Dedifferentiated amniotic fluid mesenchymal stem cell (primary cell): ENCODE measurements around the gene ATP8A2.

Source experiments
- DNase-seq: peaks from one replicate; pipeline ENCODE4 v3.0.0-alpha.2; 2016; ENCODE audit errors: extremely low spot score

ATP8A2 gene

DNA sequence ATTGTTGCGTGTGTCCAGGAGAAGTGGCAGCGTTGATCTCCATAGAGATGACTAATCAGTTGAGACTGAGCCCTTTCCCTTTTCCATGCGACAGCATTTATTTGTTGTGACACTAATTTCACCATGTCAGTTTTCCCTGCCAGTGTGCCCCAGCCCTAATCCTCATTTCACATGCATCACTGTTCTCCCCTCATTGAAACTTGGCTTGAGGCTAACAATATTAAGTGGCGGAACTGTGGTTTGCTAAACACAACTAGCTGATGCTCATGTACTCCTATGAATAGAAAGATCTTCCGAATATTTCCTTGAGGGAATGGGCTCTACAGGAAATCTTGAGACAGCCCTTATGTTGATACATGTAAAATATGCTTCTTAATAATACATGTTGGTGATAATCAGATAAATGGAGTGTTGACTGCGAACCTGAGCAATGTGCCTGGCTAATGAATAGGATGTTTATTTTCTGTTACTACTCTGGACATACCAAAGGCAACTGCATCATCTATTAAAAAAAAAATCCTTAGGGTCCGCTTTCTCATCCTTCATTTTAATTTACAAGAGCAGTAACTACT lies 258.6 kb downstream of the ATP8A2 start:
- no peak for DNase-seq

DNA sequence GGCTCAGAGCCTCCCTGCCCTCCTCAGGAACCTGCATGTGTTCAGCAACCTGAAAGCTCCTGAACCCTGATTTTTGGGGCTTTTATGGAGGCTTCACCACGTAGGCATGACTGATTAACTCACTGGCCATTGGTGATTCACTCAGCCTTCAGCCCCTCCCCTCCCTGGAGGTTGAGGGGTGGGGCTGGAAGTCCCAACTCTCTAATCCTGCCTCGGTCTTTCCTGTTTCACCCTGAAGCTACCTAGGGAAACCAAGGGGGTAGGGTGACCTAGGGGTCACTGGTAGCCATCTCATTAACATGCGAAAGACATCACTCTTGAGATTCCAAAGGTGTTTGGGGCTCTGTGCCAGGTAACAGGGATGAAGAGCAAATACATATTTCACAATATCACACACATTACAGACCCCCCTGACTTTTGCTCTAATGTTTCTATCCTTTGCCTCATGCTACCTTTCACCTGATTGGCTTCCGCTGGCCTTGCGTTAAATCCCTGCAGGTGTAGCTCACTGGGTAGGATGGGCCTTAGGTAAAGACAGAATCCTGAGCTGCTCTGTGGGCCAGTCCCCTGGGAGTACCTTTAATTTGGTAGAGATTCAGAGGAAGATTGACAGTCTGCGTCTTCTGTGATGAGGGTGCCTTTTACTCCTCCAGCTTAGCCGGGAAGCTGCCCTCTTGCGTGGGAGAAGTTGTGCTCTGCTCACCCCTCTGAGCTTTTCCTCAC lies 260.6 kb downstream of the ATP8A2 start:
- no peak for DNase-seq

DNA sequence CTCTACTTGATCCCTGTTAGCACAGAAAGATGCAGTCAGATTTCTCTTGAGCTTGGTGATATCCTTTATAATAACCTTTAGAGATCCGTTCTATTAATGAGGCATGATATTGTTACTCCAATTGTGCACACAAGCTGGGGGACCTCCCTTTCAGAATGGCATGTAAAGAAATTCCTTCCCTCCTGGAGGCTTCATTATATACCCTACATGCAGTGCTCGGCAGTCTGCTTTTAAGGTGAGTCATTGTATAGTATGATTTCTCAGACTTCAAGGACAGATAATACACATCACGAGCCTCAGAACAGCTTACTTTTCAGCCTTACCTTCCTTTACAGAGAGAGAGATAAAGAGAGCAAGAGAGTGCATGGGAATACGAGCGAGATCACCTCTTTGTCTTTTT lies 261.3 kb downstream of the ATP8A2 start:
- DNase-seq: no peak

DNA sequence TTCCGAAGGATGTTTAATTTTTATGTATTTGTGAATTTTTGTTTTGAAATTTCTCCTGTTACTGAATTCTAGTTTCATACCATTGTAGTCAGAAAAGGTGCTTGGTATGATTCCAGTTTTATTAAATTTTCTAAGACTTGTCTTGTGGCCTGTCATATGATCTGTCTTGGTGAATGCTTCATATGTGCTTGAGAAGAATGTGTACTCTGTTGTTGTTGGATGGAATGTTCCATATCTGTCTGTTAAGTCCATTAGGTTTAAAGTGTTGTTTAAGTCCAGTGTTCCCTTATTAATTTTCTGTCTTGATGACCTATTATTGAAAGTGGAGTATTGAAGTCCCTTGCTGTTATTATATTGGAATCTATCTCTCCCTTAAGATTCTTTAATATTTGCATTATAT lies 273.9 kb downstream of the ATP8A2 start:
- DNase-seq: no peak

DNA sequence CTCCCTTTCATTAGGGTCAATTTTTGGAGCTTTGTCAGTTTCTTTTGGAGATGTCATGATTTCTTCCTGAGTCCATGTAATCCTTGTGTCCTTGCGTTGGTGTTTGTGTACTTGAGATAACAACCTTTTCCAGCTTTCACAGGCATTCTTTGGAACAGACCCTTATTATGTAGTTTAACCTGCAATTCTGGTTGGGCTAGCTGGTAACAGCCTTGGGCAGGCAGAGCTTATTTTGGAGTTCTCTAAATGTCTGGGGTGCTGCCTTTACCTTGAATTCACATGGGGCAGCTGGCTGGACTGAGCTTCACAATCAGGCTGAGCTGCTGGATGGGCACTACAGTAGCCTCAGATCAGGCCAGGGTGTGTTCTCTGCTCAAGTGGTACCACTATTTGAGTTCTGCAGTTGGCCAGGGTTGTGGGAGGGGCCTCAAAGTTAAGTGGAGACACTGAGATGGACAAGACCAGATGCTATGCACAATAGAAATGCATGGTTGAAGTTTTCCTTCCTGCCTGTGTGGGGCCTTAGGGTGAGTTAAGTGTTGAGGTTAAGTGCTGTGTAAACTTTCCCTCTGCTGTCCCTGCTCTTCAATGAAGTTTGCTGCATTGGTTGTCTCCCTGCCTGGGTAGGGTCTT lies 277.3 kb downstream of the ATP8A2 start:
- DNase-seq: no peak

DNA sequence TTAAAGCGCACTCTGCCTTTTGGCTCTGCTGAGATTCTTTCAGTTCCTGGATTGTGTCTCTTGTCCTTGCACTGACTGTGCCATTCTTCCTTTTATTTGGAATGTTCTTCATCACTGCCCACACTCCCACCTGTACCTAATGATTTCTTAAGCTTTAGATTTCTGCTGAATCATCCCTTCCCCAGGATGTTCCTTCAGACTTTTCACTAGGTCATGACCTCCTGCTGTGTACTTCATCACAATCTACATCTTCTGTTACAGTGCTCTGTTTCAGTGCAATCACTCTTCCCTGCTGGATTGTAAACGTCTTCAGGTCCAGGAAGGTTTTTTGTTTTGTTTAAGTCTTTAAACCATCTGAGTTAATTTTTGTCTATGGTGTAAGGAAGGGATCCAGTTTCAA lies 281.0 kb downstream of the ATP8A2 start:
- DNase-seq: no peak

DNA sequence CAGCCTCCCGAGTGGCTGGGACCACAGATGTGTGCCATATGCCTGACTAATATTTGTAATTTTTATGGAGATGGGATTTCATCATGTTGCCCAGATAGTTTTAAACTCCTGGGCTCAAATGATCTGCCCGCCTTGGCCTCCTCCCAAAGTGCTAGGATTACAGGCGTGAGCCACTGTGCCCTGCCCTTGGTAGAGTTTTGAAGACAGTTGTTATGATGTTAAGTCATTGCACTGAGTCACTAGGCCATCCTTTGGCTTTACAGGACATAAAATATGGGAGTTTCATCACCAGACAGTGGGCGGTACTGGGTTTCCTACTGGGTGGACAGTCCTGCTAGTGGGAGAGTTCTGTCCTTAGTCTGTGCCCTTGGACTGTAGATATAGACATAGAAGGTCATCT lies 282.5 kb downstream of the ATP8A2 start:
- no peak for DNase-seq

DNA sequence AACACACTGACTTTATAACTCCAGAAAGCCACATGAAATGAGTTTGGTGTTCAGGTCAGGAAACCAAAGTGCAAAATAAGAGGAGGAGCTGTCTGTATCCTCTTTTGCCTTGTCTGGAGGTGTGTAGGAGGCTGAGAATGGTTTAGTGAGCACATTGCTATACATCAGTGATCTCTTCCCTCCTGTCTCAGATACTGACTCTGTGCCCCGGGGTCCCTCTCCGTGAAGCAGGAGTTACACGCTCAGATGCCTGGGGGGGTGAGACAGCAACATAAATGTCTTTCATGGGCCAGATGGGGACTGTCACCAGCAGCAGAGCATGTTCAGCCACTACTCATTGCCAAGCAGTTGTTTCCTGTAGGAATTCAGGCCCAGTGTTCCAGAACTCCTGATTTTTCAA lies 285.4 kb downstream of the ATP8A2 start:
- DNase-seq: no peak

DNA sequence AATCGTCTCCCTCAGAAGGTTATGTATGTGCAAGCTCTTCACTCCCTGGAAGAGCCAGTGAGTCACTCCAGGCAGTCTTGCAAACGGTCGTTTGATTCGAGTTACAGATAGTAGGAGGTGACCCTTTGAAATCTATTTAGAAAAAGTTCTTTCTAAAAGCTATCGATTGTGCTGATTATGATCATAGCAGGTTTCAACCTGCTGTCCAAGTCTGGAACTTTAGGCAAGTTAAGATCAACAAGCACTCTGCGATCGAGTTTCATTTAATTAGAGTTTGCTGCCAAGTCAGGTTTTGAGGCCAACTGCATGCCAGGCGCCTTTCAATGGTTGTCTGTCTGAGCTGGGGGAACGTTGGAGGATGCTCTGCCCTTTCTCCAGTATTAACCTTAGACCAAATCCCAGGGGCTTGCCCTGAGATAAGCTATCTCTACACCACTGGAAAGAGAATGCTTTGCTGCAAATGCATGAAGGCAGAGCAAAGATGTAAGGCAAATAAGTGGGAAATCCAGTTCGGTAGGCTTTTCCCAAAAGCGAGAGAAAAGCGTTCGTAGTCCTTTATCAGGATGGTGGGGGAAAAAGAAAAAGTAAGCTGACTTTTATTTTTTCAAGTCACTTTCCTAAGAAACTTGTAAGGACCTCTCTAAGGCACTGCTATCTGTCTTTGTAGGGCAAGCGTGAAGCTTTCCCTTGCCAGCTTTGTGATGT lies 287.5 kb downstream of the ATP8A2 start:
- DNase-seq: no peak

DNA sequence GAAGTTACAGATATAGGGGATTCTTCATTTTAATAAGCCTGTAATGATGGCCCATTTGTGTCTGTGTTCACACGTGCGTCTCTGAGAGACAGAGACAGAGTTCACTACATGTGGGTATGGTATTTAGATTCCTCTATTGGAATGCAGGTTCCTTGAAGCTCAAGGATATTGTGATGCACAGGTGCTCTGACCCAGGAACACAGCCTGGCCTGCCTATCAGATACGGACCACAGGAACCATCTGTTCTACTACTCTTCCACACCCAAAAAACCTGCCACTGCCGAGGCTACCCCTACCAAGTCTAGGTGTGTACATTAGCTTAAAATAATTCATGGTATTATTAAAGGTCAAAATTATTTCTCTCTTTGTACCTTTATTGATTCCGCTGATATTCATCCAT lies 289.2 kb downstream of the ATP8A2 start:
- DNase-seq: no peak

DNA sequence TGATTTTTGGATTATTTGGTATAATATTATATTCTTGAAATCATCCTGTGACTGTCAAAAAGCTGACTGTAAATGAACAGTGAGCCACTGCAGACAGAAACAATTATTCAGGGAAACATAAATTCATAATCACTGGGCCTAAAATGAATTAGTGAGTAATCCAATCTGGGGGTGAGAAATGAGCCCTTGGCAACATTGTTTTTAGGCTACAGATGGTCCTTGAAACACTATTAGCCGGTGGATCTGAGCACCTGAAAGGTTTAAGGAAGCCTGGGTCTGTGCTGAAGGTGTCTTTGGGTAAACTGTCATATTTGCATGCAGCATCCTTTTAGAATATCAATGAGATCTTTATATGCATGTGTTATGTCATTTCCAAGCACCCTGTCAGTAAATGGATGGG lies 290.7 kb downstream of the ATP8A2 start:
- DNase-seq: no peak

DNA sequence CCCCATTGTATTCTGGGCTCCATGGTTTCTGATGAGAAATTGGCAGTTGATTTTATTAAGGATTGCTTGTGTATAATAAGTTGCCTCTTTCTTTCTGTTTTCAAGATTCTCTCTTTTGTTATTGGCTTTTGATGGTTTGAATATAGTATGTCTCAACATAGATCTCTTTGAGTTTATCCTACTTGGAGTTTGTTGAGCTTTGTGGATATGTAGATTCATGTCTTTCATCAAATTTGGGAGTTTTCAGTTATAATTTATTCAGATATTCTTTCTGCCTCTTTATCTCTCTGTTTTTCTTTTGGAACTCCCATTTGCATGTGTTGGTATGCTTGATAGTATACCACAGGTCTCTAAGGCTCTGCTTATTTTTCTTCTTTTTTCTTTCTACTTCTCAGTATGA lies 296.6 kb downstream of the ATP8A2 start:
- DNase-seq: no peak

DNA sequence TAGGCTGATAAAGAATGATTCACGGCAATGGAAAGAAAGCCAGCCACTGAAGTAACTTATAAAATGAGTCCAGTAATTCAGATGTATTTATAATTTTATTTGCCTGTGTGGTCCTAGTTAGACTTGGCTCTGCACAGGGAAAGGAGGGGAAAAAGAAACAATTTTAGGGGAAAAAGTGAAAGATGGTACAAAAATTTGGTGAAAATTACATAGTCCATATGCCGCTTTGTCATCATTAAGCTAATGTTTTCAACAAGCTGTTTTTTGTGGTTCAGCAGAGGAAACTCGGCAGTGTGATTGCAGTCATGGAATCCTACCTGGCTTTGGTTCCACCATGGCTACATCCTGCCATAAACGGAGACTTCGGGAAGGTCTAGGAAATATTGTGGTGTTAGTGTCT lies 301.9 kb downstream of the ATP8A2 start:
- no peak for DNase-seq

DNA sequence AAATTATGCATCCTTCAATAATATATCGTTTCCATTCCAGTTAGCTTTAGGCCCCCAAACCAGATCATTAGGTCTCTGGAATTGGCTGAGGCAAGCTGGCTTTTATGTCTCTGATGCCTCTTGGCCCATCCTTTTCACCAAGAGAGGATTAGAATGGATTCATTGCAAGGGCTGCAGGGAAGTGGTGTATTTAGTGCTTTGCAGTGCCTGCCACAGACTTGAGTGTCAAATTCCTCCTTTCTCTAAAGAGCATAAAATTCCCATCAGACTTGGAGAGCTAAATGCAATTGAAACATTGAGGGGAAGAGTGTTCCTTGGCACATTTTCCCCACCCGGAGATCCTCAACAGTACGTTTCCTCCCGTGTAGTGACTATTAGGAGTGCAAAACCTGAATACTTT lies 302.6 kb downstream of the ATP8A2 start:
- no peak for DNase-seq

DNA sequence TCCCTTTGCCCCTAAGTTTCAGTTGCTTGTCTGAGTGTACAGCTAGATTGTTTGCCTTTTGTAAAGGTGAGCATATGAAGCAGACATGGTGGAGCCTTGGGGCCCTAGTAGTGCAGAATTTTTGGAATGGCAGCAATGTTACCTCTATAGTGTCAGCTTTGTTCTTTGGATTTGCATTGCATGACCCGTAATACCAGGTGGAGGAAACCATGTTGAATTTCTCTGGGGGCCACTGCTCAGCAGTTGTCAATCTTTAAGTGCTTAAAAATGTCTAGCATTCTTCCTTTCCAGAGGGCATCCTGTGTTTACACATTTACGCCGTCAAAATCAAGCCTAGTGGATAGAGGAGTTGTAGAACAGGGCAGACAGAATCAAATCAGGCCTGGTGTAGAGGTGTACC lies 303.3 kb downstream of the ATP8A2 start:
- no peak for DNase-seq

DNA sequence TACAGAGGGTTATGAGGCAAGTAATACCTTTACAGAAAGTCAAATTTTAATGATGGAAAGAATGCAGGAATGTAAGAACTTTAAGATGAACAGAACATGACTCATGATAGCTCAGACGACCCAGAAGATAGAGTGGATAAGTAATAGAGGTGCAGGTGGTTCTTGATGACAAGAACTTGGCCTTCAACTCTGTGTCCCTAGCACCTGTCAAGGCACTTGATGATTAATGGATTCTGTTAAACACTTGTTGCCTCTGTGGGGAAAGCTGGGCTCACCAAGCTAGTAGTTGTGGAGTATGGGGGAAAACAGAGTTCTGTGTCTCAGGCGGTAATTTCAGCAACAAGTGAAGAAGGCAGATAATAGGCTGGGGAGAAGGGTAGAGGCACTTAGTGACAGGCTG lies 306.2 kb downstream of the ATP8A2 start:
- DNase-seq: no peak

DNA sequence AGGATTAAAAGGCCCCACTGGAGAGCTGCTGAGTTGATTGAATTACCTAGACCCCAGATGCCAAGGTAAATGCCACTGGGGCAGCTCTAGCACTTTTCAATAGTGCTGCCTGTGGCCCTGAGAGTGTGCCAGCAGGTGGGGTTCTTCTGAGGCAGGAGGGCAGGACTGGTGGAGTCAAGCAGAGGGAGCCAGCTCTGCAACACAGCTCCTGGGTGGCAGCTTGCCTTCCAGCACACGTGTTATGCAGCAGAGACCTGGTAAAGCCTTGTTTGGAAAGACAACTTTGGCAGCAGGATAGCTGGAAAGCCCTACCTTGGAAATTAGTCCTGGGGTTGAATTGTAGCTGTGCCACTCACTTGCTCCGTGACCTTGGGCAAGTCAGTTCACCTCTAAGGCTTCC lies 306.6 kb downstream of the ATP8A2 start:
- DNase-seq: no peak

DNA sequence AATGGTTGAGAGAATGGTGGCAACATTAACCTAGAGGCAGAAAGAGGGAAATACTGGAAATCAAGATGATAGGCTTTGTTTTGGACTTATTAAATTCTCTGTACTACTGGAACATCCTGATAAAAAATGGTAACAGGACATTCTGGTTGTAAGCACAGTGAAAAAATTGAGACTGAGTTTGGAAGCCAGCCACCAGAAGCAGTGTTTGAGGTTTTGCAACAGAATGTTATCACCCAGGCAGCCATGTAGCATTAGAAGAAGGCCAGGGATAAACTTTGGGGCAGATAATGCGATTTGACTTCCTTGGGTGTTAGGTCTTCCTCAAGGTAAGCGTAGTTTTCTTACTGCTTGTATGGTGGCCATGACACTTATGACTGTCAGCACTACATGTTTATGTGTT lies 307.4 kb downstream of the ATP8A2 start:
- no peak for DNase-seq

DNA sequence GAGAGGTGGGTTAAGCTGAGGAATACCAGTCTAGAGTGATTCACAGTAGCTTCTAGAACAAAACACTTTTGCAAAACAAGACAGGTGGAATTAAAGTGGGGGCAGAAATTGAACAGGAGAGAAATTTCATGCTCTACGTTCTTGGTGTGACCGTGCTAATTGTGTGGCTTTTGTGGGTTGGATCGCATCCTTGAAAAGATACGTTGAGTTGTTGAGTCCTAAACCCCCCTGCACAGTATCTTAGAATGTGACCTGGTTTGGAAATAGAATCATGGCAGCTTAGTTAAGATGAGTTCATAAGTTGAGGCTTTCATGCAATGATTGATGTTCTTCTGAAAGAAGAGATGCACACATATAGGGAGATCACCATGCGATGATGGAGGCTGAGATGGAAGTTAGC lies 308.2 kb downstream of the ATP8A2 start:
- no peak for DNase-seq

DNA sequence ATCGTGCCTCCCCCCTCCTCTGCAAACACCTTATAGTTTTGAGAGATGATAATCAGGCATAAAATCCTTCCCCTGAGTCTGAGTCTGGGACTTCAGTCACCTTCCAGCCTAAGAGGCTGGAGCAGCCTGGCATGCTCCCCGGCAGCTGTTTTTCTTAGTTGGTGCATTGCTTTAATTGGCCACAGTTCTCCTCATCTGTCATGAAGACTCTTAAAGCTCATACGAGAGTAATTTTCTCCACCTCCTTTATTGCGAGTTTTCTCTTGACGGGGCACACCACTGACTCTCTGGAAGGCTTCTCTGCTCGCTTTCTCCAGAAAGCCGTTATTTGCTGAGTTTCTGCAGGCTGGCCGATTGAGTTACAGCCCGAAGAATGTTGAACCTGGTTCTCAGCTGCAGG lies 310.5 kb downstream of the ATP8A2 start:
- no peak for DNase-seq

DNA sequence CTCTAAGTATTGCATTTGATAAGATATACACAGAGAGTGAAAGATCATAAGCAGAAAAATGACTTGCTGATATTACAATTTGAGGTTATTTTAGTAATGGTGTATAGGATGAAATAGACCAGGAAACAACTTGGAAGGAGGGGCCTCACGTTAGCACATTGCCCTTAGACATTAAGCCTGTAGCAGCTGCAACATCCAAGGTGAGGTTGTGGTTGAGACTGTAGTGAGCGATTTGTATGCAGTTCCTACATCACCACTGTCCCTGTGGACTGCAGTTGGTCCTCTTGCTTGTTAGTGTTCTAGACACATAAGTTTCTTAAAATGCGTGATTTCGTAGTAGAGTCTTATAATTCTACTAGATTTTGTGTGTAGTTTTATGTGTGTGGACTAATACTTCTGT lies 311.3 kb downstream of the ATP8A2 start:
- DNase-seq: no peak

DNA sequence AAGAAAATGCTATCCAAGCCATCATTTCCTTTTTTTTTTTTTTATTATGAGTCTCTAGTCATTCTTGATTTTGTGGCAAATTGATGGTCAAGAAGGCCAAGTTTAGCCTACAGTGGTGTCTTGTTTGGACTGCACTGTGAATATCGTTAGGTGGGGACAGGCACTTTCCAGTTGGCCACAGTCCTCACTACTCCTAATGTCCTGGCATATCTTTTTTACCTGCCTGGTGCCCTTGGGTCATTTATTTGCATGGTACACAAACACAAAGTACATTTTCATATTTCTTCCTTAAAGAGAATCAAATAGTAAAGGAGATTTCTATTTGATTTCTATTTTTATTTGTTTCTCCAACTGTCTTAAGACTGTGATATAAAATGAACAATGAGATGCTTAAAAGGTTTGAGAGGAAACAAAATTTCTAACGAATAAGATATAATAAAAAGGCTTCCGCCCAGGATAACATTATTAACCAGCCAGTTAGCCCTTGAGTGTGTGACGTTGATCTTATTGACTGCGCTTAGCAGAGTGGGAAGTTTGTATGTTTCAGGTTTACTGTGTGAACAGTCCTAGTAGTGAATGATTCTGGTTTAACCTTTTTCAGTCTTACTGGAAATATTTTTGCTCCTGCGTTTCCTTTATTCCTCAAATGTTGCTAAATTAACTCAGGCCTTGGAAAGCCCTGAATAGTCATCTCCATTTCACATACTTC lies 312.0 kb downstream of the ATP8A2 start:
- no peak for DNase-seq
